HG02852 (cell line): ENCODE data around the gene HM13.
"Not testable (repeated sequence)": the region's sequence is repeated elsewhere in the genome, so short reads cannot be mapped to it uniquely, and the experiment has no call there.

Experiments
- ATAC-seq: cut with Tn5 transposase; IDR thresholded peaks from one replicate; pipeline ENCODE4 v1.9.1; 2021; ENCODE audit warnings: mild to moderate bottlenecking, moderate library complexity; ENCODE audit not compliant: unreplicated experiment

Gene HM13

DNA sequence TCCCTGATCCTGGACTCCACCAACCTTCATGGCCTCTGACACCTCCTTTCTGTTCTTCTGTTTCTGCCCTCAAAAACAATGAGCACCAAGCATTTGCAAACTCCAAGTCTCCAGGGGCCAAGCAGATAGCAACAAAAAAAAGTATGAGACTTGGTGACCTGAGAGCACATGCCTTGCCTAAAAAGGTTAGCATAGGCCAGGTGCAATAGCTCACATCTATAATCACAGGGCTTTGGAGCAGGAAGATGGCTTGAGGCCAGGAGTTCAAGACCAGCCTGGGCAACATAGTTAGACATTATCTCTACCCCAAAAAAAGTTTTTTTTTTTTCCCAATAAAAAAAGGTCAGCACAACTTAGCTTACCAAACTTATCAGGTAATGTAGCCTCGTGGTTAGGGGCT is 13.7 kb upstream of the HM13 start:
- ATAC-seq, result no peak

DNA sequence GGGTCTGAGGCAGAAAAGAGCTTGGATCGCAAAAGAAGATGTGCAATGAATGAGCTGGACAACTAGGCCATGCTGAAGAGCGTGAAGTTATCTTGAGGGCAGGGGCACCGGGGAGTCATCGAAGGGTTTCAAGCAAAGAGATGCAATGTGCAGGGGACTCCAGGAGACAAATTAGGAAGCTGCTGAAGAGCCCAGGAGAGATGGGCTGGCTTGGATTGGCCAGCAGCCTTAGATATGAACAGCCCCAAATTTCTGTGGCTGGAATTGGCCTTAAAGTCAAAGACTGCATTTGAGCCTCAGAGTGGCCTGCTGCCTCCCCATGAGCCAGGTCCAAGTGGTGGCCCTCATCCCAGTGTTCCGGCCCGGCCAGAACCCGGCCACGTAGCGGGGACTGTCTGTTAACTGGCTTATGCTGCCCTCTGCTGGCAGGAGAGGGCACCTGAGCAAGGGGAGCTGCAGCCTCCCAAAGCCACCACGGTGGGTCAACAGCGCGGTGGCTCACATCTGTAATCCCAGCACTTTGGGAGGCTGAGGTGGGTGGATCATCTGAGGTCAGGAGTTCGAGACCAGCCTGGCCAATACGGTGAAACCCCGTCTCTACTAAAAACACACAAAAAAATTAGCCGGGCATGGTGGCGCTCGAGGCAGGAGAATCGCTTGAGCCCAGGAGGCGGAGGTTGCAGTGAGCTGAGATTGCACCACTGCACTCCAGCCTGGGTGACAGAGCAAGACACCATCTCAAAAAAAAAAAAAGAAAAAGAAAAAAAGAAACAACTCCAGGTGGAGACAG is 11.2 kb upstream of the HM13 start:
- peak; percentile 96 for ATAC-seq

DNA sequence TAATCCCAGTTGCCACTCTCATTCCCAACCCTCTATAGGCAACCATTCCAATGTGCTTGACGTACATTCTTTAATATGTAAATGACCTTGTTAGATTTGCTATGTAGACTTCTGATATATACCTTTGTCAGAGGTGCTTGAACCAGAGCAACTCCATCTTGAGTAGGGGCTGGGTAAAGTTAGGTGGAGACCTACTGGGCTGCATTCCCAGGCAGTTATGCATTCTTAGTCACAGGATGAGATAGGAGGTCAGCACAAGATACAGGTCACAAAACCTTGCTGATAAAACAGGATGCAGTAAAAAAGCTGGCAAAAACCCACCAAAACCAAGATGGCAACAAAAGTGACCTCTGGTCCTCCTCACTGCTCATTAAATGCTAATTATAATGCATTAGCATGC is 8.3 kb upstream of the HM13 start:
- ATAC-seq, result no peak

DNA sequence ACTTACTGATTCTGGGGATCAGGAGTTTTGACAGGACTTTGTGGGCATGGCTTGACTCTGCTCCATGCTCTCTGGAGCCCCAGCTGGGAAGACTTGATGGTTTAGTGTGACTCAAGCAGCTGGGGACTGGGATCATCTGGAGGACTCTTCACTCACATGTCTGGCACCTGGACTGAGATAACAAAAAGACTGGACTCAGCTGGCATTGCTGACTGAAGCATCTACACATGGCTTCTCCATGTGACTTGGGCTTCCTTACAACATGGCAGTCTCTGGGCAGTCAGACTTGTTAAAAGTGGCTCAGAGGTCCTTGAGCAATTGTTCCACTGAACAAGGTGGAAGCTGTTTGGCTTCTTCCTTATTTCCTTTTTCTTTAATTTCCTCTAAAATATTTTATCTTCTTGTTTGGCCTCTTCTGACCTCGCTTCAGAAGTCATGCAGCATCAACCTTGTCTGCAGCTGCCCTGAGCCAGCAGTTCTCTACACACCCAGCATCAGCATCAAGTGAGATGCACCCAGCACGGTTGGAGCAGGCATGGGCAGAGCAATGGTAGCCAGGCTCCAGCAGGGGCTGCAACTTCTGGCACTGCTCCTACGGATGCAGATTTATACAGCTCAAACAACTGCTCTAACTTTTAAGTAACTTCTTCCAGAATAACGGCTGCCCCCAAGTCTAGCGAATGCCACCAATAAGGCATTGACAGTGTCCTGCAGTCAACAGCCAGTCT is 5.6 kb upstream of the HM13 start:
- ATAC-seq, result no peak

DNA sequence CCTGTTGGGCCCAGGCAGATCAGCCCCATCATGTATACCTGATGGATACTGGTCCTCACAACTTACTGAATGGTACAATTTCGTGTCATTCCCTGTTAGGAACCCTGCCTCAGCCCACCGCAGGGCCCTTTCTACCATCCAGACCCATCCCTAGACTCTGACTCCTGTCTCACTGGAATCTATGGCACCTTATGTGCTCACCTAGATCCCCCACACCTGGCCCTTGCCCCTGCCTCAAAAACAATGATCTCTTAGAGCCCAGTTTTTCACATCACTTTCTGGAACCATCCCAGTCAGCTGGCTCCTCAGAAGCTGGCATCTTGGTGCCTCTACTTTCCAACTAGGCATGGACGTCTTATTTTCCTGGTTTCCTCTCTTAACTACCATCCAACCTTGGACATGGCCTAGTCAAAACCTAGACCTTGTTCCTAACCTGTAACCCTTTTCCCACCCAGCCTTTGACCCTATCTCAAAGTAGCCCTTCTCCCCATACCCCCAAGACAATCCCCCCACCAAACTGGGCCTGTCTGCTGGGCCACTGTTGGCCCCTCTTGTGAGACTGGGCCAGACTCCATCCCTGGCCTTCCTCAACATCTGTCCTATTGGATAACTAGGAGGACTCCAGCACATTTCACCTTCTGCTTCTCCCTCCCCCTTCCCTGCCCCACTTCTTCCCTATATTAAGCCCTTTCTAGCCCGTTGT is 981 bp downstream of the HM13 start:
- ATAC-seq, result no peak

DNA sequence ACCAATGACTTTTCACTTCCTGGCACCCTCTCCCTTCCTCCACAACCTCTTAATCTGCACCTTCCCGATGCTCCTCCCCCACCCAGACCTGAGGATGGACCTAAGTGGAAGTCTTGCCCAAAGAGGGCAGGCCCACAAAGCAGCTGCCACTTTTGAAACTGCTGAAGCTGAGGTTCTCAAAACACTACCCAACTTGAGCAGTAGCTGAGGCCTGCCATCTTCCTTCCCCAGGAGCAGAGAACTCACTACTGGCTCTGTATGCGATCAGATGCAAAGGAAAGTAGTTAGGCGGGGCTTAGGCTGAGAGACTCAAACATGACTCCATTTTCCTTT is 1.5 kb downstream of the HM13 start:
- ATAC-seq, result no peak

DNA sequence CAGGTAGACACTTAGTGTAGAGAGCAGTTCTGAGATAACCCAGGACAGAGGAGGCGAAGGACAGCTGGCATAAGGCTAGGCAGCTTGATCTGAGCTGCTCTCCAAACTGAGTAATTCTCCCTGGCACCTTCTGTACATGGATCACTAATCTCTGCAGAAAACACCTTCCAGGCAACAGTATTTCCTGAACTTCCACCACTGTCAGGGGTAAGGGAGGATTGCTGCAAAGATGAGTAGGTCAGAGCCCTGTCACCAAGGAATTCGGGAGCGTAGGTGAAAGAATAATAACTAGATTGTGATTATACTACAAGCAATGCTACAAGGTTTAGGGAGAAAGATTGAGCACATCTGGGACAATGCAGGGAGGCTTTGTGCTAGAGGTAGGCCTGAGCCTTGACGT is 1.9 kb downstream of the HM13 start:
- ATAC-seq, result no peak

DNA sequence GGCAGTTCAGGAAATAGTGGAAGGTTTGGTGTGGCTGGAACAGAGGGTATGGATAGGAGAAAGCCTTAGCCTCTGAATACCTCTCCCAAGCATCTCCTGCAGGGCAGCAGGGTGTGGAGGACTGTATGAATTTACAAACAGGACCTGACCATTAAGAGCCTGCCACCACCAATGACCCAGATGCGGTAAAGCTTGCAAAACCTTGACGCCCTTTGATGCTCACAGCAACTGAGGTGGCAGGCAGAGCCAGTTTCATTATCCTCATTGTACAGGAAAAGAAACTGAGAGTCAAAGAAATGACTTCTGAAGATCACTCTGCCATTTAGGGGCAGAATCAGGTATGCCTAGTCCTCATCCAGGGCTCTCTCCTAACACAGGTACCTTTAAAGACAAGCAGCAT is 2.4 kb downstream of the HM13 start:
- no peak for ATAC-seq

DNA sequence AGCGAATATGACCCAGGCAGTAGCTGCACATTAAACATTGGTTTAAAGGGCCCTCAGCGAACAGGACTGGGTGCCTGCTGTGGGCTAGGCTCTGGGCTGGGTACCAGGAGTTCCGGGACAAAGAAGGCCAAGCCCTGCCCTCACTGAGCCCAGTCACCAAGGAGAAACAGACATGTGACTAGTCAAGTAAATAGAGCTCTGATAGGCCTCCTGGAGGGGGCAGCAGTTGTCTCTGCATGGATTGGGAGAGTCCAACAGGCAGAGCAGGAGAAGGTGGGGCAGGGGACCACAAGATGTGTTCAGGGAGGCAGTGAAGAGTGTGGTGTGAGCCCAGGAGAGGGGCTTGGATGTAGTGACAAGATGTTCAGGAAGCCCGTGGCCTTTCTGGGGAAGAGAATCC is 3.1 kb downstream of the HM13 start:
- ATAC-seq, result no peak

DNA sequence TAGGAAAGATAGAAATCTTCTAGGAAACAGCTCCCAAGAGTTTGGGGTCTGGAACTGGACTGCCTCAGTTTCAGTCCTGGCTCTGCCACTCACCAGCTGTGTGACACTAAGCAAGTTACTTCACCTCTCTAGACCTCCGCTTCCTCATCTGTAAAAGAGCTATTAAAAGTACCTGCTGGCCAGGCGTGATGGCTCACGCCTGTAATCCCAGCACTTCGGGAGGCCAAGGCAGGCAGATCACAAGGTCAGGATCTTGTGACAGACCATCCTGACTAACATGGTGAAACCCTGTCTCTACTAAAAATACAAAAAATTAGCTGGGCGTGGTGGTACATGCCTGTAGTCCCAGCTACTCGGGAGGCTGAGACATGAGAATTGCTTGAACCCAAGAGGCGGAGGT is 7.0 kb downstream of the HM13 start:
- not testable (repeated sequence) for ATAC-seq

DNA sequence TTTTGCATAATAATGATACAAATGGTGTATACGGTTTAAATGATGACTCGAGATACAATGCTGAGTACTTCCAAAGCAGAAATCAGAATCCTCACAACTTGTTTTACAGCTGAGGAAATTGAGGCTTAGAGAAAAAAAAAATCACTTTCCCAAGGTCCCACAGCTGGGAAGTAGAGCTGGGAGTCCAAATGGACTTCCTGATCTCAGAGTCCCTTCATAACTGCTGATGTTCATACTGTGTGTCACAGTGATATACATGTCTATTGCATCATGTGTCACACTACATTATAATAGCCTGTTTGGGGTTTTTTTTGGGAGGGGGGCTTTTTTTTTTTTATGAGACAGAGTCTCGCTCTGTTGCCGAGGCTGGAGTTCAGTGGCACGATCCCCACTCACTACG is 8.5 kb downstream of the HM13 start:
- ATAC-seq, result no peak

DNA sequence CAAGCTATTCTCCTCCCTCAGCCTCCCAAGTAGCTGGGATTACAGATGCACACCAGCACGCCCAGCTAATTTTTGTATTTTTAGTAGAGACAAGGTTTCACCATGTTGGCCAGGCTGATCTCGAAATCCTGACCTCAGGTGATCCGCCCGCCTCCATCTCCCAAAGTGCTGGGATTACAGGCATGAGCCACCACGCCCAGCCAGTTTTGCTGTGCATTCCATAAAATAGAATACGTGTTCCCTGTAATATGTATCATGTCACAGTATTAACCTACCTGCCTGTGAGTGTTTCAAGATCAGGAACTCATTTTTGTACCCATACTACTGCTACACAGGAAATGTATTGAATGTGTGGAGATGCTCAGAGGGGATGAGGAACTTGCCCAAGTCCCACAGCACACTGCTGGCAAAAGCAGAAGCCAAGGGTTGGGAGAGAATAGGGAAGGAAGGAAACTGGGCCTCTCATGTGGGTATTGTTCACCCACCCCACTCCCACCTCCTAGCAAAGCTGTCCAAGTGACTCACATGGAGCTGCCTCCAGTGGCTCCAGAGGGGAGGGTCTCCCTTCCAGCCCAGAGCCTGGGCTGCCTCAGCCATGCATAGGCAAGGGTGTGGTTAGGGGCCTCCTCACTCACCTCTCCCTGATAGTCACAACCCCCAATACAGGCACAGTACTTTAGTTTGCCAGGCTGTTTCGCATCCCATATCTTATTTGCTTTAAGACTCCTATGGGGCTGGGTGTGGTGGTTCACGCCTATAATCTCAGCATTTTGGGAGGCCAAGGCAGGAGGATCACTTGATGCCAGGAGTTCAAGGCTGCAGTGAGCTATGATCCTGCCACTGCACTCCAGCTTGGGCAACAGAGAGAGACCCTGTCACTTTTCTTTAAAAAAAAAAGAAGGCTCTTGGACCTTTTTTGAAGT is 9.4 kb downstream of the HM13 start:
- ATAC-seq, result no peak

DNA sequence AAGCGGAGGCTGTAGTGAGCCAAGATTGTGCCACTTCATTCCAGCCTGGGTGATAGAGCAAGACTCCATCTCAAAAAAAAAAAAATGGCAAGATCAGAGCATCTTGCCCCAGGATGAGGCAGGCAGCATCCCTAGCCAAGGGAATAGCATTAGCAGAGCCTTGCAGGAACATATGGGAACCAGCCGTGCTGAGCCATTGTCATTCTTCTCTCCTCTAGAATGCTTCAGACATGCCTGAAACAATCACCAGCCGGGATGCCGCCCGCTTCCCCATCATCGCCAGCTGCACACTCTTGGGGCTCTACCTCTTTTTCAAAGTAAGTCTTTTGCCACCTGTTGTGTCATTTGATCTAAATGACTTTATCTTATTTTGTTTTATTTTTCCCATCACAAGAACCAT is 13.0 kb downstream of the HM13 start:
- ATAC-seq, result no peak

DNA sequence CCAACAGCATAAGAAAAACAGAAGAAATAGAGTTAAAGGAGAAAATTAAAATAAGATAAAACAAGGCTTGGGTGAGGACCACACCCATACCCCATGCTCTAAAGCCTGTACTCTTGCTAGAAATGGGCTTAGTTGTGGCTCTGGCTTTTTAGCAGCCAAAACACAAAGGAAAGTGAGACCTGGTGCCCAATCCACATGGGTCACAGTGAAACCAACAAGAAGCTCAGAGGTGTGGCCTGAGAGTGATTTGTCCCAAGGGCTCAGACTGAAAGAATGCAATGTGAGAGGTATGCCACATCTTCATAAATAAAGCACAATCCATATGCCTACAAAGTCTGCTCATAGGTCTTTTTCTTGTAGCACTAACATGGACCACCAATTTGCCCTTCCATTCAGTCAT is 21.1 kb downstream of the HM13 start:
- ATAC-seq, result no peak

DNA sequence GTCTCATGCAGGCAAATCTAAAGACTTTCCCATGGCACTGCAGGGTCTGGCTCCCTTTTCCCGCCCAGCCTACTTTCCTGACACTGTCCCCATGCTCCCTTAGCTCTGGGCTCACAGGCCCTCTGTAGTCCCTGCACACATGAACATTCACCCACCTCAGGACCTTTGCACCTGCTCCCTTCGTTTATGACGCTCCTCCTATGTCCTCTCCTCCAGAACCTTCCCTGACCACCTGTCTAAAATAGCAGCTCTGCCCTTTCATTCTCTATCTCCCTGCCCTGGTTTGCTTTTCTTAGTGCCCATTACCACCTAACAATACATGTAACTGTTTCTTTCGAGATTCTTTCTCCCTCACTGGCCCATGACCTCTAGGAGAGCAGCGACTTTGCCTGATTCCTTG is 22.3 kb downstream of the HM13 start:
- no peak for ATAC-seq

DNA sequence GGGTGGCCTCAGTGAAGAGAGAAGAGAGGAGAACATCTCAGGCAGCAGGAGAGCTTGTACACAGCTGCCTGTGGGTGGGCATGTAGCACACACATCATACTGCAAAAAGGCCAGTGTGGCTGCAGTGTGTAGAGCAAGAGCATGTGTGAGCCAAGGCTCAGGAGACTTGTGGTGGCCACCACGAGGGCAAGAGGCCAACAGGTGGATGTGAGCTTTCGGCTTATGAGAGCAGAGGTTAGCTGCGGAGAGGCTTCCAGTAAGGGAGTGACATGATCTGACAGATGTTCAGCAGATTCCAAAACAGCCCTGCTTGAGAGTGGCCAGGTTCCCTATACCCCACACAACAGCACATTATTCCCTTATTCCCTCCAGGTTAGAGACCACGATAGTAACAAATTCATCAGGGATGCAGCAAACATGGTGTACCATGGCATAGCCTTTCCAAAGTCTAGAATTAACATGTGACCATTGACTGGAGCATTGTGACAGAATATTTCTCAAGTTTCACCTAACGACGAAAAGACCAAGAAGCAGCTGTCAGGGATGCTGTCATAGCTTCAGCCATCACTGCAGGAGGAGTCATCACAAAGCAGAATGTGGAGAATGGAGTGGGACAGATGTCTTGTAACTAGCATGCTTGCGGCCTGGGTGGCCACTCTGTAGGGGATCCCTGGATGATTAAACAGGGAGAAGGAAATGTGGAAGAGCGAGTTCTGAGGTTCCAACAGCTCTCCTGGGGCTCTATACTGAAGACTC is 23.1 kb downstream of the HM13 start:
- ATAC-seq, result no peak

DNA sequence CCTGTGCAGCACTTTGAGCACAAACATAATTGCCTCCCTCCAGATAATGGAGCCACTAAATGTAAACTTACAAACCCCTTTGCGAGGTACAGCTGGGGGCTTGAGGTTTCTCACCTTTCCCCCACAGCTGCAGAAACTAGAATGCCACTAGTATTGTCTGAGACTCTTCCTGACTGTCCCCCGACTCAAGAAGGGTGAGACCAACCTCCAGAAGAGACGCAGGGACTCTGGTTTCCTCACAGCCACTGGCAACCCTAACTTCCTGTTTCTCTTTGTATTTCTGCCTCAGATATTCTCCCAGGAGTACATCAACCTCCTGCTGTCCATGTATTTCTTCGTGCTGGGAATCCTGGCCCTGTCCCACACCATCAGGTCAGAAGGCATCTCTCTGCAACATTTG is 23.6 kb downstream of the HM13 start:
- no peak for ATAC-seq

DNA sequence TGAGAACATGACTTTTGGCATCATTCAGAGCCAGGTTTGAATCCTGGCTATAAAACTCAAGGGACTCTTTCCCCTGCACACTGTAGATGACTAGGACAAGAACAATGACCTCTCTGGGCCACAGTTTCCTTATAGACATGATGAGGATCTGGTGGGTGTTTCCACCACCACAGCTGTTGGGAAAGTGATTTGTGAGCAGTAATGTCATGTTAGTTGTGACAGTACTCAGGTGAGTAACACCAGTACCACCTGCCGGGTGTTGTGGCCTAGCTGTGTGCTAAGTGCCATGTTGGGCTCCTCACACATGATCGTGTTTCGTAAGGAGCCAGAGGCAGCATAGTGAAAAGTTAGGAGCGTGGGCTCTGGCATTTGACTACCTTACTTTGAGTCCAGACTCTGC is 24.1 kb downstream of the HM13 start:
- no peak for ATAC-seq

DNA sequence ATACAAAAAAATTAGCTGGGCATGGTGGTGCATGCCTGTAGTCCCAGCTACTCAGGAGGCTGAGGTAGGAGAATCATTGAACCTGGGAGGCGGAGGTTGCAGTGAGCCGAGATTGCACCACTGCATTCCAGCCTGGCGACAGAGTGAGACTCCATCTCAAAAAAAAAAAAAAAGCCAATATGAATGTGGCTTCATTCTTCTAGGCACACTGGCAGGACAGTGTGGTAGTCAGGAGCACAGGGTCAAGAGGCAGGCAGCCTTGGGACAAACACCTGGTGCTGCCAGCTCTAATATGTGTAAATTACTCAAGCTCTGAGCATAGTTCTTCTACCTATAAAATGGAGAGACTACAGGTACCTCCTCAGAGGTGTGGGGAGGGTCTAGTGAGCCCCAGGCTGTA is 25.4 kb downstream of the HM13 start:
- ATAC-seq, result not testable (repeated sequence)

DNA sequence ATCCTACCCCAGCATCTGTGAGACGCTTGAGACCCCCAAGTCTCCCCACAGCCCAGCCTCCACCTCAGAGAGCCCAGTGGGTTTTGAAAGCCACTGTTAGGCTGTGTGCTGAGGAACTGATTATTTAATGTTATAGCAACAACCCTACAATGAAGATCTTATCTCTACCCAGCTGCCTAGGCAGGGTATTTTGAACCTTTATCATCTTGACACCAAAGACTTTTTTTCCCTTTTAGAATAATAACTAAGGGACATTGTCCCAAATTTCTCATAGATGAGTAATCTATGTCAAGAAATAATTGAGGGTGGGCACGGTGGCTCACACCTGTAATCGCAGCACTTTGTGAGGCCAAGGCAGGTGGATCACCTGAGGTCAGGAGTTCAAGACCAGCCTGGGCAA is 26.2 kb downstream of the HM13 start:
- ATAC-seq, result no peak
